Measurements from ENCODE around the gene OR11H6.
"Not testable (repeated sequence)": the region's sequence is repeated elsewhere in the genome, so short reads cannot be mapped to it uniquely, and the experiment has no call there.

Gene OR11H6

DNA sequence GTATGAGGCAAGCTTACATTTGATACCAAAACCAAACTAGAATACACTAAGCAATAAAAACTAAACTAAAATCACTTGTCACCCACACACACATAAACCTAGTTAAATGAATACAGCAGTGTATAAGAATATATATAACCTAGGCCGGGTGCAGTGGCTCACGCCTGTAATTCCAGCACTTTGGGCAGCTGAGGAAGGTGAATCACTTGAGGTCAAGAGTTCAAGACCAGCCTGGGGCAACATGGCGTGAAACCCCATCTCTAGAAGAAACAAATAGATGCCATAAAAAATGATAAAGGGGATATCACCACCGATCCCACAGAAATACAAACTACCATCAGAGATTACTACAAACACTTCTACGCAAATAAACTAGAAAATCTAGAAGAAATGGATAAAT, 40.9 kb downstream of the OR11H6 start:
- not testable (repeated sequence) for DNase-seq

GRCh38 chr14:20274062-20274461, 50.6 kb downstream of the OR11H6 start:
- DNase-seq = no peak
